Calu3 (cell line): Measurements from ENCODE around the gene CIAO2B. TPM values are rescaled to one million over a fixed set of nuclear protein-coding genes. Genes with fewer than 3 reads are reported as not detected.

ENCODE experiments used
- BruUV-seq: library from RNA; stranded (reverse); fragments of 400-500 nt; replicated peaks from 2 replicates; lab custom pipeline; 2021; lab: Mats Ljungman, UMichigan
- CTCF ChIA-PET: fragments of 300-600 bp; sonication (Branson Sonifier 250); formaldehyde crosslinking; loops from one replicate; lab custom pipeline; 2022; ENCODE audit warnings: antibody characterized with exemption; lab: Charles Lee
- DNase-seq: peaks from one replicate; pipeline ENCODE4 v3.0.0; 2022
- H3K27ac Mint-ChIP-seq: one replicate; pipeline ENCODE4 v1.8.0; 2022; ENCODE audit warnings: mixed read lengths; ENCODE audit not compliant: unreplicated experiment
- H3K27me3 Mint-ChIP-seq: one replicate; pipeline ENCODE4 v1.8.0; 2022; ENCODE audit warnings: mixed read lengths; ENCODE audit not compliant: unreplicated experiment
- H3K36me3 Mint-ChIP-seq: one replicate; pipeline ENCODE4 v1.8.0; 2022; ENCODE audit warnings: mild to moderate bottlenecking, moderate library complexity, mixed read lengths; ENCODE audit not compliant: insufficient read depth, unreplicated experiment
- H3K4me1 Mint-ChIP-seq: one replicate; pipeline ENCODE4 v1.8.0; 2022; ENCODE audit warnings: mild to moderate bottlenecking, low read depth, mixed read lengths; ENCODE audit not compliant: unreplicated experiment
- H3K4me3 Mint-ChIP-seq: one replicate; pipeline ENCODE4 v1.8.0; 2022; ENCODE audit warnings: mild to moderate bottlenecking, low read depth, moderate library complexity, mixed read lengths; ENCODE audit not compliant: unreplicated experiment
- H3K9me3 Mint-ChIP-seq: one replicate; pipeline ENCODE4 v1.8.0; 2022; ENCODE audit warnings: low read depth, mixed read lengths; ENCODE audit not compliant: unreplicated experiment
- intact Hi-C: fragments of 100-400 bp; cut with micrococcal nuclease; formaldehyde crosslinking; loops from one replicate; pipeline ENCODE4 v1.10.0; 2022; ENCODE audit not compliant: unreplicated experiment
- total RNA-seq: library from RNA; stranded (reverse); gene quantifications from 2 replicates; pipeline ENCODE4 v1.2.3, GENCODE V29; 2022
- TF ChIP-seq, protein P1 (sequence below): fragments of 200-600 bp; IDR thresholded peaks from one replicate; pipeline ENCODE4 v1.8.0; 2022; ENCODE audit warnings: antibody characterized with exemption; ENCODE audit not compliant: unreplicated experiment

CIAO2B gene
- total RNA-seq, 1 experiment from 2014 or later: 121 TPM

DNA sequence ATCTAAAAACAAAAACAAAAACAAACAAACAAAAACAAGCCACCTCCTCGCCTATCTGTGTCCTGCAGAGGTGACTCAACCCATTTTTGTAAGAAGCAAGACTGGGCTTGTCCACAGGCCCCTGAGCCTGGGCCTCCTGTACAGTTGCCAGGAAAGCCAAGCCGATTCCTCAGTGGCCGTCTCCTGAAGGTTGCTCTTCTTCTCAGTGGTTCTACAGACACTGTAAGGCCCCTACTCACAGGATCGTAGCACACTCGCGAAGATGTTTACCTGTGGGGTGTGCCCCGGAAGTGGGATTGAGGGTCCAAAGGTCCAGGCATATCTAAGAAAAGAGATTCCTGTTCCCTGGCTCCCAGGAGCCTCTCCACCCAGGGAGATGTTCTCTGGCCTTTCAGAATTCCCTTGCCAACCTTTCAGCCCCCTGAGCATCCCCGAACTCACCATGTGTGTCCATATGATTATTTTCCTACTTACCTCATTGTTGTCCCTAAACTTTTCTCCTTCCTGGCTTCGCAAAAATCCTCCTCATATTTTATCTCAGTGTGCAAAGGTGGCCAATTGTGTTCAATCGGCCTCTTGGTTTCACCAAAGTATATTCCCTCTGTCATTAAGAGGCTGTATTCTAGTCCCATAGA is 19.4 kb upstream of the CIAO2B start:
- peaks cover 11% of the 10 kb centered on the region for H3K4me1 Mint-ChIP-seq
- peak overlapping the region; percentile 38 for H3K4me3 Mint-ChIP-seq
- H3K27me3 Mint-ChIP-seq: peaks cover 27% of the 10 kb centered on the region
- CTCF ChIA-PET: interaction anchor here (0.6 to 1.6 kb wide), 15 partner anchors 10 to 1690 kb away, joined by 3 to 9 read pairs (median 4); partner anchors contain the start of genes ELMO3, FBXL8, NOL3 and PLEKHG4
- peak overlapping the region; percentile 42 for H3K27ac Mint-ChIP-seq
- peaks cover 4% of the 10 kb centered on the region for H3K36me3 Mint-ChIP-seq
- DNase-seq: no peak
- intact Hi-C loops: loop anchor here (2.0 kb wide), 1 partner anchor 561 kb away; no protein-coding TSS in a partner anchor
- H3K9me3 Mint-ChIP-seq: no peaks in the 10 kb centered on the region
- TF ChIP-seq, protein P1, sequence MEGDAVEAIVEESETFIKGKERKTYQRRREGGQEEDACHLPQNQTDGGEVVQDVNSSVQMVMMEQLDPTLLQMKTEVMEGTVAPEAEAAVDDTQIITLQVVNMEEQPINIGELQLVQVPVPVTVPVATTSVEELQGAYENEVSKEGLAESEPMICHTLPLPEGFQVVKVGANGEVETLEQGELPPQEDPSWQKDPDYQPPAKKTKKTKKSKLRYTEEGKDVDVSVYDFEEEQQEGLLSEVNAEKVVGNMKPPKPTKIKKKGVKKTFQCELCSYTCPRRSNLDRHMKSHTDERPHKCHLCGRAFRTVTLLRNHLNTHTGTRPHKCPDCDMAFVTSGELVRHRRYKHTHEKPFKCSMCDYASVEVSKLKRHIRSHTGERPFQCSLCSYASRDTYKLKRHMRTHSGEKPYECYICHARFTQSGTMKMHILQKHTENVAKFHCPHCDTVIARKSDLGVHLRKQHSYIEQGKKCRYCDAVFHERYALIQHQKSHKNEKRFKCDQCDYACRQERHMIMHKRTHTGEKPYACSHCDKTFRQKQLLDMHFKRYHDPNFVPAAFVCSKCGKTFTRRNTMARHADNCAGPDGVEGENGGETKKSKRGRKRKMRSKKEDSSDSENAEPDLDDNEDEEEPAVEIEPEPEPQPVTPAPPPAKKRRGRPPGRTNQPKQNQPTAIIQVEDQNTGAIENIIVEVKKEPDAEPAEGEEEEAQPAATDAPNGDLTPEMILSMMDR: no peak
- BruUV-seq: no TSS peak

DNA sequence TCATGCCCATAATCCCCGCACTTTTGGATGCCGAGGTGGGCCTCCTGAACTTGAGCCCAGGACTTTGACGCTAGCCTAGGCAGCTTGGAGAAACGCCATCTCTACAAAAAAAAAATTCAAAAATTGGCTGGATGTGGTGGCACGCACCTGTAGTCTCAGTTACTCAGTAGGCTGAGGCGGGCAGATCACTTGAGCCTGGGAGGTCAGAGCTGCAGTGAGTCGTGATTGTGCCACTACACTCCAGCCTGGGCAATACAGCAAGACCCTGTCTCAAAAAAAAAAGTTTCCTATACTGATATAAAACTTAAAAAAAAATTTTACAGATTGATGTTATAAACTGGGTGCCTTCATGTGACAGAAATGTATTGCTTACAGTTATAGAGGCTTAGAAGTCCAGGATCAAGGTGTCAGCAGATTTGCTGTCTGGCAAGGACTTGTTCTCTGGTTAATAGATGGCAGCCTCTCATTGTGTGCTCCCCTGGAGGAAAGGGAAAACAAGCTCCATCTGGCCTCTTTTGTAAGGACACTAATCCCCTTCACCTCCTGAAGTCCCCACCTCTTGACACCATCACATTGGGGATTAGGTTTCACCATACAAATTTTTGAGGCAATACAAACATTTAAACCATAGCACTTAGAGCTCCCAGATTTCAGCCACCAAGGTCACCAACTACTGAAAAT is 18.4 kb upstream of the CIAO2B start:
- BruUV-seq: no TSS peak
- H3K36me3 Mint-ChIP-seq: peaks cover 14% of the 10 kb centered on the region
- no peak overlapping the region for H3K27ac Mint-ChIP-seq
- DNase-seq: no peak
- TF ChIP-seq, protein P1: no peak
- no peaks in the 10 kb centered on the region for H3K9me3 Mint-ChIP-seq
- intact Hi-C loops: no loop called here
- peaks cover 27% of the 10 kb centered on the region for H3K27me3 Mint-ChIP-seq
- H3K4me1 Mint-ChIP-seq: peaks cover 21% of the 10 kb centered on the region
- CTCF ChIA-PET: interaction anchor here (0.9 kb wide), 1 partner anchor 8 kb away, joined by 3 read pairs; no protein-coding TSS in a partner anchor
- H3K4me3 Mint-ChIP-seq: no peak overlapping the region

DNA sequence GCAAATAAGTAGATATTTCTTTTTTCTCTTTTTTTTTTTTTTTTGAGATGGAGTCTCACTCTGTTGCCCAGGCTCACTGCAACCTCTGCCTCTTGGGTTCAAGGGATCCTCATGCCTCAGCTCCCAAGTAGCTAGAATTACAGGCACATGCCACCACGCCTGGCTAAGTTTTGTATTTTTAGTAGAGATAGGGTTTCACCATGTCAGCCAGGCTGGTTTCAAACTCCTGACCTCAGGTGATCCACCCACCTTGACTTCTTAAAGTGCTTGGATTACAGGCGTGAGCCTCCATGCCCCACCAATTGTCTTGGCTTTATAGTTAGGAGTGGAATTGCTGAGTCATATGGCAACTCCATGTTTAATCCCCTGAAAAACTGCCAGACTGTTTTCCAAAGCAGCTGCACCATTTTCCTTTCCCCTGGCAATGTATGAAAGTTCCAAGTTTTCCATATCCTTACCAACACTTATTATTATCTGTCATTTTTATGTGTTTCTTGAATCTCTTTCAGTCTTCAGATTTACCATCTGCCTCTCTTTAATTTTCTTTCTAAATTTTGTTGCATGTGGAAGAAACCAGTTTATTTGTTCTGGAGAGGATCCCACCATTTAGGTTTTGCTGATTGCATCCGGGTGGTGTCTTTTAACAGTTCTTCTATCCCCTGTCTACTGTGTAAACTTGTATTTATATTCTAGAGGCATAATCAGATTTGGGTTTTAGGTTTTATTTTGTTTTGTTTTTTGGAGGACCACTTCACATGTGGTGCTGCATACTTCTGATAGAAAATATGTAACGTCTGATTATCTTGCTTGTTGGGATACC is 17.0 kb upstream of the CIAO2B start:
- CTCF ChIA-PET: interaction anchor here (0.9 kb wide), 1 partner anchor 9 kb away, joined by 3 read pairs; no protein-coding TSS in a partner anchor

DNA sequence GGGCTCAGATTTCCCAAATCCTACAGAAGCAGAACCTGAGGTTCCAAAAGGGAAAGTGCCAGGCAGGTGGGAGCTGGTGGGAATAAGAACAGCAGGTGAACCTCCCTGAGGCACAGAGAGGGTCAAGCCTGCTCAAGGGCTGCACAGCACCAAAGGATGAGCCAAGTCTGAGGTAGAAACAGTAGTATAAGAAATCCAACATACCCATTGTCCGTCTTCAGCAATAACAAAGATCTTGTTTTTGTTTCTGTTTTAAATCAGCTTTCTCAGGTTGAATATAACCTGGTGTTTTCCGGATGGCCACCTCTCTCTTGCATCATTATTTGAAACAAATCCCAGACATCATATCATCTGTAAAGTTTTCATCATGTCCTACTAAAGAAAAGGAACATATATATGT is 16.2 kb upstream of the CIAO2B start:
- Mint-ChIP-seq H3K9me3 (no peaks in the 10 kb centered on the region), H3K4me1 (peaks cover 29% of the 10 kb centered on the region), H3K36me3 (peaks cover 24% of the 10 kb centered on the region), H3K27ac (no peak overlapping the region), H3K4me3 (no peak overlapping the region), H3K27me3 (peaks cover 29% of the 10 kb centered on the region)
- BruUV-seq: no TSS peak
- CTCF ChIA-PET: no interaction called here
- TF ChIP-seq, protein P1: no peak
- intact Hi-C loops: no loop called here
- DNase-seq: no peak

More for the DNA sequence above, 17.0 kb upstream of the CIAO2B start:
- no peaks in the 10 kb centered on the region for H3K9me3 Mint-ChIP-seq
- intact Hi-C loops: no loop called here
- no peak overlapping the region for H3K4me3 Mint-ChIP-seq
- TF ChIP-seq, protein P1: no peak
- peaks cover 29% of the 10 kb centered on the region for H3K27me3 Mint-ChIP-seq
- DNase-seq: no peak
- H3K4me1 Mint-ChIP-seq: peaks cover 29% of the 10 kb centered on the region
- H3K27ac Mint-ChIP-seq: no peak overlapping the region
- peaks cover 24% of the 10 kb centered on the region for H3K36me3 Mint-ChIP-seq
- no TSS peak for BruUV-seq
